Tibial nerve (tissue), 4 donors: ENCODE data around the gene UQCRQ. TPM values are rescaled to one million over a fixed set of nuclear protein-coding genes. Genes with fewer than 3 reads are reported as not detected.

ENCODE experiments used
- DNase-seq, 2 donors: peaks; one replicate each; pipeline ENCODE4 v3.0.0-alpha.2; 2019; ENCODE audit warnings: low spot score in 2 of 2
- H3K27ac ChIP-seq, 4 donors: fragments of 200-600 bp; sonication (generic) in 3 of 4; one replicate each; pipeline ENCODE4 v1.5.1; 2017 to 2019; ENCODE audit warnings: mild to moderate bottlenecking in 1 of 4
- H3K27me3 ChIP-seq, 2 donors: fragments of 200-600 bp; sonication (generic) in 1 of 2; one replicate each; pipeline versions ENCODE4 v1.5.1 to v1.6.0; 2017 to 2019
- H3K36me3 ChIP-seq, 3 donors: fragments of 200-600 bp; sonication (generic); one replicate each; pipeline ENCODE4 v1.5.1; 2018 to 2019
- H3K4me1 ChIP-seq, 4 donors: fragments of 200-600 bp; sonication (generic) in 3 of 4; one replicate each; pipeline ENCODE4 v1.5.1; 2017 to 2019
- H3K4me3 ChIP-seq, 4 donors: fragments of 200-600 bp; sonication (generic) in 3 of 4; one replicate each; pipeline ENCODE4 v1.5.1; 2017 to 2019; ENCODE audit warnings: mild to moderate bottlenecking in 1 of 4, moderate library complexity in 1 of 4
- H3K9me3 ChIP-seq, 4 donors: fragments of 200-600 bp; sonication (generic) in 3 of 4; one replicate each; pipeline ENCODE4 v1.5.1; 2017 to 2019
- CTCF ChIP-seq, 5 experiments: fragments of 200-600 bp in 3 of 5; fragments of 450-650 bp in 2 of 5; sonication (generic) in 3 of 5; IDR thresholded peaks; one replicate each; pipeline ENCODE4 v1.5.1; 2016 to 2019; ENCODE audit warnings: antibody characterized with exemption in 5 of 5, mild to moderate bottlenecking in 3 of 5, moderate library complexity in 2 of 5
- EP300 ChIP-seq, 2 donors: sonication (generic); formaldehyde crosslinking; IDR thresholded peaks; one replicate each; pipeline ENCODE4 v1.6.1; 2017; ENCODE audit warnings: antibody characterized with exemption in 2 of 2, mild to moderate bottlenecking in 1 of 2
- POLR2A ChIP-seq, 2 donors: fragments of 450-650 bp; IDR thresholded peaks; one replicate each; pipeline ENCODE4 v1.6.1; 2017; ENCODE audit warnings: antibody characterized with exemption in 2 of 2, mild to moderate bottlenecking in 2 of 2, moderate library complexity in 2 of 2
- WGBS, 2 donors: methylation state at CpG; one replicate each; pipeline ENCODE4 v1.1.5; 2018; 5-methylcytosine and 5-hydroxymethylcytosine counted together
- total RNA-seq, 4 donors: library from RNA; depleted of rRNA; stranded (reverse); fragments of >200 nt; gene quantifications; one replicate each; pipeline ENCODE4 v1.1.0, GENCODE V29; 2016

The UQCRQ gene
- total RNA-seq, 4 donors from 2014 or later: 69.8 to 143 (median 118) TPM

DNA sequence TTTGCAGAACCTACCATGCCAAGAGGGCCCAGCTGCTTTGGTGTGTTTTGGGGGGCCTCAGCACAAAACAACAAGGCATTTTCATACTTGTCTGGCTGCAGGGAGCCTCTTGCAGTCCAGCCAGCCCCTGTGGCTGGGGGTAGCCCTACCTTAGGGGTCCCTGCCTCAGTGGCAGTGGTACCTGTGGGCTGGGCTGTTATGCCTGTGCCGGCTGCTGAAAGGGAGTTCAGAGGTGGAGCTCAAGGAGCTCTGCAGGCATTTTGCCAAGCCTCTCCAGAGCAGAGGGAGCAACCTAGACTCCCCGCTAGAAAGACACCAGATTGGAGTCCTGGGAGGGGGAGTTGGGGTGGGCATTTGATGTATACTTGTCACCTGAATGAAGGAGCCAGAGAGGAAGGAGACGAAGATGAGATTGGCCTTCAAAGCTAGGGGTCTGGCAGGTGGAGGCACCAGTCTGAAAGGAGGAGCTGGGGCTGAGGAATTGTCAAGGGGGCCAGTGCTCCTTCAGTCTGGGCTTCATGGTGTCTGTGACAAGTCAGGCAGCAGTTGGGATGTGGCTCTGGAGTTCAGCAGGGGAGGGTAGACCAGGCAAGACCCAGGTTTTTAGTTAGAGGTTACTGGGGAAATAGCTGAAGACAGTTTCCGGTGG, 37.5 kb upstream of the UQCRQ start:
- Histone ChIP-seq H3K27me3 (peaks cover 0 to 63% of the 10 kb centered on the region in 2 donors), H3K9me3 (no peaks in the 10 kb centered on the region), H3K27ac (peak overlapping the region in 1 of 4 donors; percentile 90), H3K4me3 (peak overlapping the region in 2 of 4 donors; percentile 68 to 80), H3K36me3 (peaks cover 0 to 14% (median 0%) of the 10 kb centered on the region in 3 donors), H3K4me1 (peaks cover 0 to 42% (median 15%) of the 10 kb centered on the region in 4 donors)
- WGBS, 2 donors: 77 to 79% methylated on average over 4 of the region's 4 CpGs
- TF ChIP-seq POLR2A (IDR thresholded peaks at IDR 0.05) (no peak), EP300 (IDR thresholded peaks at IDR 0.05) (no peak), CTCF (IDR thresholded peaks at IDR 0.05) (no peak)
- no peak for DNase-seq

- WGBS, 2 donors: 3 to 8% methylated on average over 2 to 48 of the region's 75 CpGs
- peak overlapping the region; percentile 73 to 90 (median 80) for H3K27ac ChIP-seq
- peak overlapping the region; percentile 48 to 84 (median 74) for H3K4me3 ChIP-seq
- H3K36me3 ChIP-seq: peaks cover 0 to 9% (median 0%) of the 10 kb centered on the region in 3 donors
- H3K4me1 ChIP-seq: peaks cover 0 to 40% (median 15%) of the 10 kb centered on the region in 4 donors
- H3K9me3 ChIP-seq: no peaks in the 10 kb centered on the region
- peak; percentile 83 to 93 (median 91) for TF ChIP-seq CTCF (IDR thresholded peaks at IDR 0.05)
- no peak for TF ChIP-seq EP300 (IDR thresholded peaks at IDR 0.05)
- TF ChIP-seq POLR2A (IDR thresholded peaks at IDR 0.05): peak in 1 of 2 donors; percentile 17
- DNase-seq: peak; percentile 39 to 57
- H3K27me3 ChIP-seq: peaks cover 0 to 55% of the 10 kb centered on the region in 2 donors
These were observed 36.6 kb upstream of the UQCRQ start for GRCh38 chr5:132829742-132830435.

GRCh38 chr5:132830436-132831094, 35.9 kb upstream of the UQCRQ start, which contains the start of gene SHROOM1:
SHROOM1 (minus strand) TSS chr5:132830647; CDS start chr5:132826140, 4,507 bp downstream.
- Histone ChIP-seq H3K27me3 (peaks cover 0 to 50% of the 10 kb centered on the region in 2 donors), H3K4me3 (peak within 1 kb of the TSS; percentile 48 to 84 (median 74)), H3K4me1 (peaks cover 0 to 35% (median 15%) of the 10 kb centered on the region in 4 donors), H3K9me3 (no peaks in the 10 kb centered on the region), H3K27ac (peak within 1 kb of the TSS; percentile 73 to 90 (median 80)), H3K36me3 (peaks cover 0 to 2% (median 0%) of the 10 kb centered on the region in 3 donors)
- TF ChIP-seq CTCF (IDR thresholded peaks at IDR 0.05) (no peak), EP300 (IDR thresholded peaks at IDR 0.05) (peak in 1 of 2 donors; percentile 46), POLR2A (IDR thresholded peaks at IDR 0.05) (peak in 1 of 2 donors; percentile 34)
- WGBS, 2 donors: 5% methylated on average over 23 to 36 of the region's 78 CpGs
- no peak for DNase-seq

- Histone ChIP-seq H3K4me3 (peak overlapping the region in 2 of 4 donors; percentile 68 to 80), H3K27ac (peak overlapping the region; percentile 73 to 90 (median 80)), H3K4me1 (peaks cover 0 to 29% (median 12%) of the 10 kb centered on the region in 4 donors), H3K36me3 (no peaks in the 10 kb centered on the region), H3K27me3 (peaks cover 0 to 43% of the 10 kb centered on the region in 2 donors), H3K9me3 (no peaks in the 10 kb centered on the region)
- DNase-seq: no peak
- WGBS, 2 donors: 81 to 83% methylated on average over 13 to 14 of the region's 15 CpGs
- no peak for TF ChIP-seq EP300 (IDR thresholded peaks at IDR 0.05)
- TF ChIP-seq POLR2A (IDR thresholded peaks at IDR 0.05): no peak
- TF ChIP-seq CTCF (IDR thresholded peaks at IDR 0.05): no peak
These were observed 35.2 kb upstream of the UQCRQ start for GRCh38 chr5:132831095-132831860.
